ENCODE results near the gene KY.
"Not testable (repeated sequence)": the region's sequence is repeated elsewhere in the genome, so short reads cannot be mapped to it uniquely, and the experiment has no call there.

Gene KY

GRCh38 chr3:134600206-134600605 lies 50.6 kb downstream of the KY start:
- no peak for DNase-seq

GRCh38 chr3:134598763-134599545 lies 51.9 kb downstream of the KY start:
- DNase-seq = no peak

- no peak for DNase-seq
Observed at GRCh38 chr3:134597390-134597970, 53.3 kb downstream of the KY start.

- not testable (repeated sequence) for DNase-seq
Observed at GRCh38 chr3:134594986-134595385, 55.8 kb downstream of the KY start.

GRCh38 chr3:134594331-134594741 lies 56.5 kb downstream of the KY start:
- DNase-seq = no peak

GRCh38 chr3:134592806-134593205 lies 58.0 kb downstream of the KY start:
- DNase-seq = no peak

- DNase-seq = no peak
Observed at GRCh38 chr3:134590766-134591165, 60.1 kb downstream of the KY start.

GRCh38 chr3:134579141-134579665 lies 71.6 kb downstream of the KY start:
- DNase-seq = no peak

GRCh38 chr3:134576831-134577230 lies 74.0 kb downstream of the KY start:
- DNase-seq = no peak

- no peak for DNase-seq
Observed at GRCh38 chr3:134576426-134576825, 74.4 kb downstream of the KY start.

- not testable (repeated sequence) for DNase-seq
Observed at GRCh38 chr3:134569899-134570298, 80.9 kb downstream of the KY start.

GRCh38 chr3:134568790-134569189 lies 82.0 kb downstream of the KY start:
- no peak for DNase-seq

GRCh38 chr3:134567605-134568004 lies 83.2 kb downstream of the KY start:
- DNase-seq = no peak

- no peak for DNase-seq
Observed at GRCh38 chr3:134564991-134565390, 85.8 kb downstream of the KY start.

GRCh38 chr3:134563601-134564000 lies 87.2 kb downstream of the KY start:
- no peak for DNase-seq

GRCh38 chr3:134562055-134562454 lies 88.8 kb downstream of the KY start:
- DNase-seq = no peak

- DNase-seq = no peak
Observed at GRCh38 chr3:134559591-134559990, 91.2 kb downstream of the KY start.
